Body of pancreas (tissue), 4 donors: ENCODE measurements around the gene ANKRD13D. TPM values are rescaled to one million over a fixed set of nuclear protein-coding genes. Genes with fewer than 3 reads are reported as not detected.
A peak's percentile ranks its signal among the peaks of the same experiment; 100 is the strongest.

ENCODE experiments used
- ATAC-seq: fragments of 150-250 bp; one replicate; pipeline ENCODE4 v1.9.1; 2016
- DNase-seq, 4 donors: peaks; one replicate each; pipeline ENCODE4 v3.0.0-alpha.2; 2019
- H3K27ac ChIP-seq, 4 donors: fragments of 200-600 bp; sonication (generic); 1 replicate in 3 of 4; 2 replicates in 1 of 4; pipeline versions ENCODE4 v1.5.1 to v1.6.1; 2016 to 2019; ENCODE audit warnings: mild to moderate bottlenecking in 1 of 4, mixed read lengths in 1 of 4, moderate library complexity in 1 of 4
- H3K27me3 ChIP-seq, 2 donors: fragments of 200-600 bp; sonication (generic); one replicate each; pipeline ENCODE4 v1.6.0; 2016; ENCODE audit warnings: mild to moderate bottlenecking in 1 of 2
- H3K36me3 ChIP-seq, 2 donors: fragments of 200-600 bp; sonication (generic); replicated peaks in 1 of 2; 2 replicates each; pipeline ENCODE4 v1.5.1; 2016; ENCODE audit warnings: low read depth in 2 of 2; ENCODE audit not compliant: insufficient read depth in 1 of 2
- H3K4me1 ChIP-seq: fragments of 200-600 bp; sonication (generic); one replicate; pipeline ENCODE4 v1.6.0; 2016
- H3K4me3 ChIP-seq, 2 donors: fragments of 200-600 bp; sonication (generic); 1 replicate in 1 of 2; 2 replicates in 1 of 2; pipeline ENCODE4 v1.5.1; 2016 to 2019
- H3K9me3 ChIP-seq, 3 donors: fragments of 200-600 bp; sonication (generic); 1 replicate in 2 of 3; 2 replicates in 1 of 3; pipeline ENCODE4 v1.5.1; 2016
- POLR2A ChIP-seq, 3 donors: fragments of 450-650 bp; IDR thresholded peaks; one replicate each; pipeline ENCODE4 v1.6.1; 2016; ENCODE audit warnings: antibody characterized with exemption in 3 of 3, mild to moderate bottlenecking in 2 of 3
- WGBS, 2 donors: methylation state at CpG; one replicate each; pipeline ENCODE4 v1.1.5; 2017; 5-methylcytosine and 5-hydroxymethylcytosine counted together
- intact Hi-C: fragments of 100-400 bp; cut with DNase I; formaldehyde crosslinking; loops from one replicate; pipeline ENCODE4 v1.15.1; 2023
- total RNA-seq, 2 donors: library from RNA; depleted of rRNA; stranded (reverse); fragments of >200 nt; gene quantifications; one replicate each; pipeline ENCODE4 v1.1.0, GENCODE V29; 2016
- TF ChIP-seq, protein P1 (sequence below), 7 experiments: fragments of 450-650 bp in 4 of 7; fragments of 200-600 bp in 3 of 7; sonication (generic) in 3 of 7; IDR thresholded peaks; one replicate each; pipeline ENCODE4 v1.5.1; 2016 to 2019; ENCODE audit warnings: antibody characterized with exemption in 7 of 7

The ANKRD13D gene
- total RNA-seq, 2 donors from 2014 or later: 18.2 to 39.6 TPM

DNA sequence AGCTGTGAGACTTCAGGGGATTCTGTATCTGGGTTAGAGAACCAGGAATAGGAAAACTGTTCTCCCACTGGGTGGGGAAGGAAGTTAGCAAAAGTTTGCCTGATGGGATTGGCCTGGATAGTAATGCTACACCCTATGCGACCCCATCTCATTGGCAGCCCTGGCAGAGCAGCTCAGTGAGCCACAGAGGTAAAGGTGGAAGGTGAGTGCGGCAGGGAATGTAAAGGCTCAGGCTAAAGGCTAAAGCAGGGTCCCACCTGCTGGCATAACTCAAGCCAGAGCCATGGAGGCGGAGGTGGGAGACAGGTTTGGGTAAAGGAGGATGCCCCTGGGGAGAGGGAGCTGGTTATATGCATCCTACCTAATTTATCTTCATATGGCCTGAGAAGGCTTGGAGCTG lies 32.9 kb downstream of the ANKRD13D start:
- WGBS, 2 donors: 91 to 97% methylated on average over 3 of the region's 3 CpGs
- intact Hi-C loops: no loop called here
- ATAC-seq: no peak

DNA sequence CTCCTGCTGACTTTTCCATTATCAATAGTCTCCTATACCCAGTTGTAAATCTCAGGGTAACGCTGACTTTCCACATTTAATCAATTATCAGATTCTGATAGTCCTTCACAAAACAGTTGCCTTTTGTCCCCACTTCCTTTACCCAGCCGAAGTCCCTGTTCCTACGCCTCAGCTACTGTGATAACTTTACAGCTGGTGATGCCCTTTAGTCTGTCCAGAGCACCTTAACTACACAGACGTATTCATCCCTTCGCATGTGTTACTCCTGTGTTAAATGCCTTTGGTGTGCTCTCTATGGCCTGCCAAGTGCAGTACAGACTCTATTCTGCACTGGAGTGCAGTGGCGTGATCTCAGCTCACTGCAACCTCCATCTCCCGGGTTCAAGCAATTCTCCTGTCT lies 34.4 kb downstream of the ANKRD13D start:
- intact Hi-C loops: no loop called here
- ATAC-seq (no peak), DNase-seq (no peak)
- no peaks in the 10 kb centered on the region for H3K27me3 ChIP-seq
- no peaks in the 10 kb centered on the region for H3K36me3 ChIP-seq
- 75 to 79% methylated on average over 5 to 7 of the region's 7 CpGs for WGBS, 2 donors
- H3K4me1 ChIP-seq: peaks cover 8% of the 10 kb centered on the region
- H3K4me3 ChIP-seq: no peak overlapping the region
- TF ChIP-seq, protein P1, sequence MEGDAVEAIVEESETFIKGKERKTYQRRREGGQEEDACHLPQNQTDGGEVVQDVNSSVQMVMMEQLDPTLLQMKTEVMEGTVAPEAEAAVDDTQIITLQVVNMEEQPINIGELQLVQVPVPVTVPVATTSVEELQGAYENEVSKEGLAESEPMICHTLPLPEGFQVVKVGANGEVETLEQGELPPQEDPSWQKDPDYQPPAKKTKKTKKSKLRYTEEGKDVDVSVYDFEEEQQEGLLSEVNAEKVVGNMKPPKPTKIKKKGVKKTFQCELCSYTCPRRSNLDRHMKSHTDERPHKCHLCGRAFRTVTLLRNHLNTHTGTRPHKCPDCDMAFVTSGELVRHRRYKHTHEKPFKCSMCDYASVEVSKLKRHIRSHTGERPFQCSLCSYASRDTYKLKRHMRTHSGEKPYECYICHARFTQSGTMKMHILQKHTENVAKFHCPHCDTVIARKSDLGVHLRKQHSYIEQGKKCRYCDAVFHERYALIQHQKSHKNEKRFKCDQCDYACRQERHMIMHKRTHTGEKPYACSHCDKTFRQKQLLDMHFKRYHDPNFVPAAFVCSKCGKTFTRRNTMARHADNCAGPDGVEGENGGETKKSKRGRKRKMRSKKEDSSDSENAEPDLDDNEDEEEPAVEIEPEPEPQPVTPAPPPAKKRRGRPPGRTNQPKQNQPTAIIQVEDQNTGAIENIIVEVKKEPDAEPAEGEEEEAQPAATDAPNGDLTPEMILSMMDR (IDR thresholded peaks at IDR 0.05): no peak
- H3K9me3 ChIP-seq: no peaks in the 10 kb centered on the region
- no peak overlapping the region for H3K27ac ChIP-seq

More for the DNA sequence above, 32.9 kb downstream of the ANKRD13D start:
- H3K27me3 ChIP-seq: no peaks in the 10 kb centered on the region
- H3K4me3 ChIP-seq: no peak overlapping the region
- no peak for TF ChIP-seq POLR2A (IDR thresholded peaks at IDR 0.05)
- TF ChIP-seq, protein P1 (IDR thresholded peaks at IDR 0.05): no peak
- H3K36me3 ChIP-seq: no peaks in the 10 kb centered on the region
- H3K9me3 ChIP-seq: no peaks in the 10 kb centered on the region
- no peak overlapping the region for H3K27ac ChIP-seq
- DNase-seq: no peak
- H3K4me1 ChIP-seq: peaks cover 10% of the 10 kb centered on the region

DNA sequence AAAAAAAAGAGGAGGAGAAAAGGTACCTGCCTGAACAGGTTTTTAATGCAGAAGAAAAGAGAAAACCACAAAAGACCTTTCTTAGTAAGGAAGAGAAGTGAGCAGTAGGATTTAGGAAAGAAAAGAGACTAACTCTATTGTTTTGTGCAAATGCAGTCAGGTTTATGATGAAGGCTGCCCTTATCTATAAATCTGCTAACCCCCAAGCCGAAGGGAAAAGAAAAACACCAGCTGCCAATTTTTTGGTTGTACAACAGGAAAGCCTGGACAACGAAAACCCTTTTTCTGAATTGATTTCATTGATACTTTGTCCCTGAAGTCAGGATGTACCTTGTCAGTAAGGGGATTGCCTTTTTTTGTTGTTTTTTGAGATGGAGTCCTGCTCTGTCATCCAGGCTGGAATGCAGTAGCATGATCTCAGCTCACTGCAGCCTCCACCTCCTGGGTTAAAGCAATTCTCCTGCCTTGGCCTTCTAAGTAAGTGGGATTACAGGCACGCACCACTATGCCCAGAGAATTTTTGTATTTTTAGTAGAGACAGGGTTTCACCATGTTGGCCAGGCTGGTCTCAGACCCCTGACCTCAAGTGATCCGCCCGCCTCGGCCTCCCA lies 43.1 kb downstream of the ANKRD13D start:
- Histone ChIP-seq H3K36me3 (no peaks in the 10 kb centered on the region), H3K9me3 (no peaks in the 10 kb centered on the region), H3K27ac (no peak overlapping the region), H3K4me1 (no peaks in the 10 kb centered on the region), H3K4me3 (no peak overlapping the region), H3K27me3 (no peaks in the 10 kb centered on the region)
- 85 to 86% methylated on average over 6 of the region's 6 CpGs for WGBS, 2 donors
- intact Hi-C loops: no loop called here
- TF ChIP-seq, protein P1 (IDR thresholded peaks at IDR 0.05): no peak
- TF ChIP-seq POLR2A (IDR thresholded peaks at IDR 0.05): no peak
- DNase-seq: no peak
- no peak for ATAC-seq

DNA sequence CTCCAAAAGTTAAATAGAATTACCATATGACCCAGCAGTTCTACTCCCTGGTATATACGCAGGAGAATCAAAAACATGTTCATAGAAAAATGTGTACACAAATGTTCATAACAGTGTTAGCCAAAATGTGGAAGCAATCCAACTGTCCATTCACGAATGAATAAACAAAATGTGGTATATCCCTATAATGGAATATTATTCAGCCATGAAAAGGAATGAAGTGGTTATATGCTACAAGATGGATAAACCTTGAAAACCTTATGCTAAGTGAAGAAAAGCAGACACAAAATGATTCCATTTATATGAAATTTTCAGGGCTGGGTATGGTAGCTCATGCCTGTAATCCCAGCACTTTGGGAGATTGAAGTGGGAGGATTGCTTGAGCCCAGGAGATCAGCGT lies 48.2 kb downstream of the ANKRD13D start:
- Histone ChIP-seq H3K36me3 (no peaks in the 10 kb centered on the region), H3K27ac (no peak overlapping the region), H3K9me3 (no peaks in the 10 kb centered on the region), H3K27me3 (no peaks in the 10 kb centered on the region), H3K4me3 (no peak overlapping the region), H3K4me1 (no peaks in the 10 kb centered on the region)
- no peak for ATAC-seq
- WGBS, 2 donors: 90 to 96% methylated on average over 3 of the region's 3 CpGs
- intact Hi-C loops: no loop called here
- no peak for DNase-seq
- TF ChIP-seq, protein P1 (IDR thresholded peaks at IDR 0.05): no peak
- no peak for TF ChIP-seq POLR2A (IDR thresholded peaks at IDR 0.05)

DNA sequence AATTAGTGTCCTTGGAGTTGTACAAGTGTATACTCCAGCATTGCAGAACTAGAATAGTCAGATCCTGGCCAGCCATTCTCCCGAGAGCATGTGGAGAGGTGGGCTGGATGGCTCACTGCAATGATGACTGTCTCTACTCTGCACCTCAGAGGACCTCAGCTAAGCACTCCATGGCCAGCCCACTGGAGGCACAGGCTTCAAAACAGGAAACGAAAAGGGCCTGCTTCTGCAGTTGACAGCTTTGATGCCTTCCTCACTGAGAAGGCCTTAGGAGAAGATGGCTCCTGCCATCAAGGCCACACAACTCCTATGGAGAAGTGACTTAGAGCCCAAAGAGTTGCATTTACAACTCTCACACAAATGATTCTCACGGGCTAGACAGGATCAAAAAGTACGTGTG lies 55.2 kb downstream of the ANKRD13D start:
- intact Hi-C loops: no loop called here

More for the DNA sequence above, 55.2 kb downstream of the ANKRD13D start:
- no peaks in the 10 kb centered on the region for H3K36me3 ChIP-seq
- peaks cover 49% of the 10 kb centered on the region for H3K4me1 ChIP-seq
- TF ChIP-seq, protein P1 (IDR thresholded peaks at IDR 0.05): no peak
- TF ChIP-seq POLR2A (IDR thresholded peaks at IDR 0.05): no peak
- H3K27me3 ChIP-seq: no peaks in the 10 kb centered on the region
- H3K27ac ChIP-seq: peak overlapping the region; percentile 45 to 82 (median 76)
- WGBS, 2 donors: 79 to 80% methylated on average over 4 of the region's 4 CpGs
- DNase-seq (no peak), ATAC-seq (no peak)
- H3K4me3 ChIP-seq: no peak overlapping the region
- H3K9me3 ChIP-seq: no peaks in the 10 kb centered on the region
